Retinal pigment epithelial cell (primary cell): ENCODE data around the gene HSPBAP1.

ENCODE experiments used
- DNase-seq: peaks from one replicate; pipeline ENCODE4 v3.0.0-alpha.2; 2010; ENCODE audit warnings: low read depth
- H3K4me3 ChIP-seq: 2 replicates; pipeline ENCODE4 v1.5.1; 2011; ENCODE audit warnings: mild to moderate bottlenecking, low read length, control low read depth, moderate library complexity
- CTCF ChIP-seq: conservative IDR thresholded peaks from 2 replicates; pipeline ENCODE4 v1.5.1; 2011; ENCODE audit warnings: low read depth, low read length, control low read depth, inconsistent platforms

HSPBAP1 gene

DNA sequence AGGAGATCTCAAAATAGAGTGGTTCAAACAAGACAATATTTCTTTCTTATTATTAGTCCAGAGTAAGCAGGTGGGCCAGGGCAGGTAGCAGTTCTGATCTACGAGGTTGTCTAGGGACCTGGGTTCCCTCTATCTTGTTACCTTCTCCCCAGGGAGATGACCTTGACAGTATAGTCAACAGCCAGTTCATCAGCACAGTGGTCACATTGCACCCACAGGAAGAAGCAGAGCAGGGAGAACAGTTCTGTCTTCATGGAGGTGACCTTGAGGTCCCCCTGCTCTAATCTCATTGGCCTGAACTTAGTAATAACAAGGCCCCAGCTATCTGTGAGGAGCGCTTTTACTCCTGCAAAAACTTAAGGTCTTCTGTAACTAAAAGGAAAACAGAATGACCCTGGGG is 23.0 kb upstream of the HSPBAP1 start:
- DNase-seq = no peak
- H3K4me3 ChIP-seq = no peak overlapping the region
- TF ChIP-seq CTCF = no peak

GRCh38 chr3:122810734-122811133 is 17.1 kb upstream of the HSPBAP1 start:
- H3K4me3 ChIP-seq = no peak overlapping the region
- no peak for DNase-seq
- TF ChIP-seq CTCF = no peak

GRCh38 chr3:122803977-122804376 is 10.3 kb upstream of the HSPBAP1 start:
- no peak for DNase-seq
- H3K4me3 ChIP-seq = no peak overlapping the region
- no peak for TF ChIP-seq CTCF

DNA sequence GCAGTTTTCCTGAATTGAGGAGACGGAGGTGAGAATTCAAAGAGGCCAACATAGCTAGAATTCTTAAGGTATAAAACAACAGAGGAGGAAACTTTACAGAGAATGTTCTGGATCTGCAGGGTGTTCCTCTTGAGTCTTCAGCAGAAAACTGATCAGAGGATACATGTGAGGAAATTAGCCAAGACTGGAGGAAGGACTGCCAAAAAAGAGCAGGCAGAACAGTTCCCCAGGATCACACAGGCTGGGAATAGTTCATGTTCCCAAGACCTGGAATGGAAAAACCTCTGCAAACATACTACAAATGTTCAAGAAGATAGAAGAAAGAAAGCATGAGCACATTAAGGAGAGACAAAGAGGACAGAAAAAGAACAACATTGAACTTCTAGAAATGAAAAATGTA is 8.7 kb upstream of the HSPBAP1 start:
- no peak for TF ChIP-seq CTCF
- no peak overlapping the region for H3K4me3 ChIP-seq
- DNase-seq = no peak

GRCh38 chr3:122800706-122801237 is 7.1 kb upstream of the HSPBAP1 start:
- H3K4me3 ChIP-seq = no peak overlapping the region
- DNase-seq = no peak
- no peak for TF ChIP-seq CTCF

DNA sequence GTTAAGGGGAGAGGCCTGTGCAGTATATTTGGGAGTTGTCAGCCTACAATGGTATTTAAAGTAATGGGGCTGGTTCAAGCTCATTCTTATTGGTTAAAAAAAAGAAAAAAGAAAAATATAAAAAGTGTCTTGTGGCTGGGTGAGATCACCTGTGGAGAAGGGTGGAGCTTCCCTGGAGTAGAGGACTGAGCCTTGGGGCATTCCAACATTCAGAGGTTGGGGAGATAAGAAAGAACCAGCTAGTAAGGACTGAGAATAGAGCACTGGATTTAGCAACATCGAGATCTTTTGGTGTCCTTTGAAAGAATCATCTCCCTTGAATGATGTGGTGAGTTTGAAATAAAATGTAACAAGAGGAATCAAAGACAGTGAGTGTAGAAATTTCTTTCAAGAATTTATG is 6.4 kb upstream of the HSPBAP1 start:
- no peak for TF ChIP-seq CTCF
- DNase-seq = no peak
- H3K4me3 ChIP-seq = no peak overlapping the region

DNA sequence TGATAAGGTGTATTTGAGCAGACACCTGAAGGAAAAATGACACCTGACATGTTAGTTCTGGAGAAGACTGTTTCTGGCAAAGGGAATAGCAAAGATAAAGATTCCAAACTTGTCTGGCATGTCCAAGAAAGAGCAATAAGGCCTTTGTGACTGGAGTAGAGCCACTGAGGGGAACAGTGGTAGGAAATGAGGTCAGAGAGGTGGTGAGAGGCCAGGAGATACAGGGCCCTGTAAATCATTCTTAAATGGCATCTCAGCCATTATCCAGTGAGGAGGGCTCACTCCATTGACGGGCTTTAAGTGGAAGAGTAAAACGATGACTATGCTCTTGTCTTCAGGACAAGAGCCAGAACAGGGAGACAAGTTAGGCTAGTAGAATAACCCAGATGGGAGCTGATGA is 5.7 kb upstream of the HSPBAP1 start:
- no peak overlapping the region for H3K4me3 ChIP-seq
- TF ChIP-seq CTCF = no peak
- no peak for DNase-seq
